ENCODE data around the gene POLR2L. TPM values are rescaled to one million over a fixed set of nuclear protein-coding genes. Genes with fewer than 3 reads are reported as not detected.

POLR2L gene
- total RNA-seq, 2 donors from 2014 or later = 33.5 to 83.4 TPM

GRCh38 chr11:888310-889212, 46.2 kb upstream of the POLR2L start:
- DNase-seq = no peak
- no peak for ATAC-seq
- Histone ChIP-seq H3K36me3 (replicated peaks in 1 of 2; ENCODE audit: insufficient read depth in 1 of 2, low read depth in 2 of 2) (no peaks in the 10 kb centered on the region), H3K27me3 (no peaks in the 10 kb centered on the region), H3K27ac (no peak overlapping the region), H3K4me1 (no peaks in the 10 kb centered on the region), H3K9me3 (no peaks in the 10 kb centered on the region), H3K4me3 (no peak overlapping the region)
- intact Hi-C loops (cut with DNase I) = no loop called here
- 77 to 89% methylated on average over 18 to 39 of the region's 45 CpGs for WGBS, 2 donors
- TF ChIP-seq CTCF (IDR thresholded peaks at IDR 0.05) (no peak), POLR2A (IDR thresholded peaks at IDR 0.05) (no peak)

- DNase-seq (no peak), ATAC-seq (no peak)
- no peak for TF ChIP-seq CTCF (IDR thresholded peaks at IDR 0.05)
- TF ChIP-seq POLR2A (IDR thresholded peaks at IDR 0.05) = no peak
- 79 to 82% methylated on average over 13 to 14 of the region's 14 CpGs for WGBS, 2 donors
- no peaks in the 10 kb centered on the region for H3K4me1 ChIP-seq
- no peak overlapping the region for H3K4me3 ChIP-seq
- intact Hi-C loops (cut with DNase I) = no loop called here
- no peaks in the 10 kb centered on the region for H3K9me3 ChIP-seq
- H3K27me3 ChIP-seq = no peaks in the 10 kb centered on the region
- H3K27ac ChIP-seq = no peak overlapping the region
- no peaks in the 10 kb centered on the region for H3K36me3 ChIP-seq (replicated peaks in 1 of 2; ENCODE audit: insufficient read depth in 1 of 2, low read depth in 2 of 2)
Observed at GRCh38 chr11:887589-887988, 45.3 kb upstream of the POLR2L start.

- Histone ChIP-seq H3K36me3 (replicated peaks in 1 of 2; ENCODE audit: insufficient read depth in 1 of 2, low read depth in 2 of 2) (no peaks in the 10 kb centered on the region), H3K27ac (no peak overlapping the region), H3K9me3 (no peaks in the 10 kb centered on the region), H3K27me3 (no peaks in the 10 kb centered on the region), H3K4me1 (no peaks in the 10 kb centered on the region), H3K4me3 (no peak overlapping the region)
- intact Hi-C loops (cut with DNase I) = no loop called here
- DNase-seq (no peak), ATAC-seq (no peak)
- WGBS, 2 donors = 95 to 98% methylated on average over 15 to 17 of the region's 17 CpGs
- TF ChIP-seq POLR2A (IDR thresholded peaks at IDR 0.05) (no peak), CTCF (IDR thresholded peaks at IDR 0.05) (no peak)
Observed at GRCh38 chr11:886568-886967, 44.2 kb upstream of the POLR2L start.

- H3K36me3 ChIP-seq (replicated peaks in 1 of 2; ENCODE audit: insufficient read depth in 1 of 2, low read depth in 2 of 2) = no peaks in the 10 kb centered on the region
- no peak overlapping the region for H3K4me3 ChIP-seq
- H3K27me3 ChIP-seq = no peaks in the 10 kb centered on the region
- intact Hi-C loops (cut with DNase I) = no loop called here
- H3K9me3 ChIP-seq = no peaks in the 10 kb centered on the region
- no peaks in the 10 kb centered on the region for H3K4me1 ChIP-seq
- ATAC-seq = no peak
- 84 to 89% methylated on average over 9 to 10 of the region's 16 CpGs for WGBS, 2 donors
- TF ChIP-seq CTCF (IDR thresholded peaks at IDR 0.05) (no peak), POLR2A (IDR thresholded peaks at IDR 0.05) (no peak)
- no peak for DNase-seq
- no peak overlapping the region for H3K27ac ChIP-seq
Observed at GRCh38 chr11:884578-885070, 42.3 kb upstream of the POLR2L start.

Measured in body of pancreas (tissue), 4 donors.